ENCODE data around the gene ZNF653. TPM values are rescaled to one million over a fixed set of nuclear protein-coding genes. Genes with fewer than 3 reads are reported as not detected.
A peak's percentile ranks its signal among the peaks of the same experiment; 100 is the strongest.

Gene ZNF653
- total and polyA plus RNA-seq, 9 of the 15 experiments (the other 6 are each of a cell fraction or from before 2014, with no cell fraction given), result 1.6 to 8.0 (median 4.2) TPM; not detected in 2

DNA sequence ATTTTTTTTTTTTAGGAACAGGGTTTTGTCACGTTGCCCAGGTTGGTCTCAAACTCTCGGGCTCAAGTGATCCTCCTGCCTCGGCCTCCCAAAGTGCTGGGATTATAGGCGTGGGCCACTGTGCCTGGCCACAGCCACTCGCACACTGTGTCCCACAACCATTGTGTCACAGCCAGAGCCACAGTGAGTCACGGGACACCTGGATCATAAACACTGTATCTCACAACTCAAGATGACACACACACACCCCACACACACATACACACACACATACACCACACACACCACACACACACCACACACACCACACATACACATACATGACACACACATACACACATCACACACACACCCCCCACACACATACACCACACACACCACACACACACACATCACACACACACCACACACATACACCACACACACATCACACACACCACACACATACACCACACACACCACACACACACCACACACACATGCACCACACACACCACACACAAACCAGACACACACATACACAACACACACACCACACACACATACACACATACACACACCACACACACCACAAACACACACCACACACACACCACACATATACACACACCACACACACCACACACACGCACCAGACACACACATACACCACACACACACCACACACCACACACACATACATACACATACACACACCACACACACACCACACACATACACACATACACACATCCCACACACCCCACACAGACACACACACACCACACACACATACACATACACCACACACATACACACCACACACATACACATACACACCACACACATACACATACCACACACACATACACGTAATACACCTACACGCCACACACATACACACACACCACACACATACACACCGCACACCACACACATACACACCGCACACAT is 41.0 kb downstream of the ZNF653 start (continued):
- TF ChIP-seq, protein P1, sequence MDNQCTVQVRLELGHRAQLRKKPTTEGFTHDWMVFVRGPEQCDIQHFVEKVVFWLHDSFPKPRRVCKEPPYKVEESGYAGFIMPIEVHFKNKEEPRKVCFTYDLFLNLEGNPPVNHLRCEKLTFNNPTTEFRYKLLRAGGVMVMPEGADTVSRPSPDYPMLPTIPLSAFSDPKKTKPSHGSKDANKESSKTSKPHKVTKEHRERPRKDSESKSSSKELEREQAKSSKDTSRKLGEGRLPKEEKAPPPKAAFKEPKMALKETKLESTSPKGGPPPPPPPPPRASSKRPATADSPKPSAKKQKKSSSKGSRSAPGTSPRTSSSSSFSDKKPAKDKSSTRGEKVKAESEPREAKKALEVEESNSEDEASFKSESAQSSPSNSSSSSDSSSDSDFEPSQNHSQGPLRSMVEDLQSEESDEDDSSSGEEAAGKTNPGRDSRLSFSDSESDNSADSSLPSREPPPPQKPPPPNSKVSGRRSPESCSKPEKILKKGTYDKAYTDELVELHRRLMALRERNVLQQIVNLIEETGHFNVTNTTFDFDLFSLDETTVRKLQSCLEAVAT (IDR thresholded peaks at IDR 0.05), result peak; percentile 9 to 39; a peak in 1 of 4 replicates
- TF ChIP-seq MAFG (tag; conservative IDR thresholded peaks at IDR 0.05) (no peak), NR2C2 (CRISPR knock-in tag; IDR thresholded peaks at IDR 0.05) (no peak), NR2C2 (tag; IDR thresholded peaks at IDR 0.05) (no peak), PHB2 (IDR thresholded peaks at IDR 0.05; ENCODE audit: low read depth) (no peak), POLR2AphosphoS2 (IDR thresholded peaks at IDR 0.05; ENCODE audit: low read length) (no peak), FOS (IDR thresholded peaks at IDR 0.05; ENCODE audit: extremely low read depth, insufficient read length) (no peak), MTA3 (IDR thresholded peaks at IDR 0.05; ENCODE audit: borderline replicate concordance) (no peak)
- TF ChIP-seq, protein P2, sequence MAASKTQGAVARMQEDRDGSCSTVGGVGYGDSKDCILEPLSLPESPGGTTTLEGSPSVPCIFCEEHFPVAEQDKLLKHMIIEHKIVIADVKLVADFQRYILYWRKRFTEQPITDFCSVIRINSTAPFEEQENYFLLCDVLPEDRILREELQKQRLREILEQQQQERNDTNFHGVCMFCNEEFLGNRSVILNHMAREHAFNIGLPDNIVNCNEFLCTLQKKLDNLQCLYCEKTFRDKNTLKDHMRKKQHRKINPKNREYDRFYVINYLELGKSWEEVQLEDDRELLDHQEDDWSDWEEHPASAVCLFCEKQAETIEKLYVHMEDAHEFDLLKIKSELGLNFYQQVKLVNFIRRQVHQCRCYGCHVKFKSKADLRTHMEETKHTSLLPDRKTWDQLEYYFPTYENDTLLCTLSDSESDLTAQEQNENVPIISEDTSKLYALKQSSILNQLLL (CRISPR knock-in tag; IDR thresholded peaks at IDR 0.05; ENCODE audit: borderline replicate concordance), result no peak
- TF ChIP-seq, protein P3, sequence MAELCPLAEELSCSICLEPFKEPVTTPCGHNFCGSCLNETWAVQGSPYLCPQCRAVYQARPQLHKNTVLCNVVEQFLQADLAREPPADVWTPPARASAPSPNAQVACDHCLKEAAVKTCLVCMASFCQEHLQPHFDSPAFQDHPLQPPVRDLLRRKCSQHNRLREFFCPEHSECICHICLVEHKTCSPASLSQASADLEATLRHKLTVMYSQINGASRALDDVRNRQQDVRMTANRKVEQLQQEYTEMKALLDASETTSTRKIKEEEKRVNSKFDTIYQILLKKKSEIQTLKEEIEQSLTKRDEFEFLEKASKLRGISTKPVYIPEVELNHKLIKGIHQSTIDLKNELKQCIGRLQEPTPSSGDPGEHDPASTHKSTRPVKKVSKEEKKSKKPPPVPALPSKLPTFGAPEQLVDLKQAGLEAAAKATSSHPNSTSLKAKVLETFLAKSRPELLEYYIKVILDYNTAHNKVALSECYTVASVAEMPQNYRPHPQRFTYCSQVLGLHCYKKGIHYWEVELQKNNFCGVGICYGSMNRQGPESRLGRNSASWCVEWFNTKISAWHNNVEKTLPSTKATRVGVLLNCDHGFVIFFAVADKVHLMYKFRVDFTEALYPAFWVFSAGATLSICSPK (IDR thresholded peaks at IDR 0.05; ENCODE audit: borderline replicate concordance), result peak; percentile 24; the same call in 1 of the 2 replicates
- TF ChIP-seq, protein P4, sequence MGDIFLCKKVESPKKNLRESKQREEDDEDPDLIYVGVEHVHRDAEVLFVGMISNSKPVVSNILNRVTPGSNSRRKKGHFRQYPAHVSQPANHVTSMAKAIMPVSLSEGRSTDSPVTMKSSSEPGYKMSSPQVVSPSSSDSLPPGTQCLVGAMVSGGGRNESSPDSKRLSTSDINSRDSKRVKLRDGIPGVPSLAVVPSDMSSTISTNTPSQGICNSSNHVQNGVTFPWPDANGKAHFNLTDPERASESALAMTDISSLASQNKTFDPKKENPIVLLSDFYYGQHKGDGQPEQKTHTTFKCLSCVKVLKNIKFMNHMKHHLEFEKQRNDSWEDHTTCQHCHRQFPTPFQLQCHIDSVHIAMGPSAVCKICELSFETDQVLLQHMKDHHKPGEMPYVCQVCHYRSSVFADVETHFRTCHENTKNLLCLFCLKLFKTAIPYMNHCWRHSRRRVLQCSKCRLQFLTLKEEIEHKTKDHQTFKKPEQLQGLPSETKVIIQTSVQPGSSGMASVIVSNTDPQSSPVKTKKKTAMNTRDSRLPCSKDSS (IDR thresholded peaks at IDR 0.05; ENCODE audit: low read depth, partially characterized antibody), result peak; percentile 43

All from K562 (cell line).